ENCODE measurements around the gene EXPH5. TPM values are rescaled to one million over a fixed set of nuclear protein-coding genes. Genes with fewer than 3 reads are reported as not detected.

Gene EXPH5
- total and polyA plus RNA-seq, 2 of the 8 experiments (the other 6 are each of a cell fraction or from before 2014, with no cell fraction given): 1.1 to 11.5 TPM

GRCh38 chr11:108486828-108487227, 106.7 kb downstream of the EXPH5 start:
- Histone ChIP-seq H2AK5ac (ENCODE audit: low read depth, low read length) (no peak overlapping the region), H2BK15ac (ENCODE audit: low read length) (no peak overlapping the region), H2BK12ac (ENCODE audit: low read depth, low read length) (no peak overlapping the region), H3K9me3 (ENCODE audit: insufficient read depth in 2 of 2, low read depth in 1 of 2, low read length in 1 of 2) (no peaks in the 10 kb centered on the region), H4K5ac (ENCODE audit: insufficient read length, low read depth, low read length) (no peak overlapping the region), H3K23me2 (ENCODE audit: low read depth, low read length) (no peaks in the 10 kb centered on the region), H3K18ac (ENCODE audit: extremely low read depth, low read length) (no peak overlapping the region), H3K27ac (ENCODE audit: low read depth, low read length) (no peak overlapping the region), H3K4me2 (ENCODE audit: insufficient read depth in 1 of 2, low read depth in 2 of 2, low read length in 2 of 2) (no peak overlapping the region), H4K8ac (ENCODE audit: extremely low read depth, insufficient read depth, low read length) (no peak overlapping the region), H3K79me1 (ENCODE audit: low read depth, low read length) (no peaks in the 10 kb centered on the region), H3K9ac (replicated peaks in 1 of 4; ENCODE audit: extremely low read depth in 1 of 4, low read depth in 3 of 4, low read length in 3 of 4) (no peak overlapping the region), H3K56ac (replicated peaks; ENCODE audit: insufficient read length, low read depth, low read length) (no peak overlapping the region), H4K20me1 (replicated peaks in 1 of 2; ENCODE audit: control insufficient read depth in 1 of 2, insufficient read depth in 2 of 2, low read length in 2 of 2) (no peaks in the 10 kb centered on the region), H2BK5ac (ENCODE audit: low read depth, low read length) (no peak overlapping the region), H2BK20ac (ENCODE audit: low read length) (no peak overlapping the region), H4K91ac (replicated peaks; ENCODE audit: insufficient read length, low read length) (no peak overlapping the region), H3K79me2 (ENCODE audit: control insufficient read depth in 1 of 2, insufficient read depth in 2 of 2, low read length in 2 of 2) (no peaks in the 10 kb centered on the region), H3K36me3 (ENCODE audit: control insufficient read depth in 2 of 4, insufficient read depth in 4 of 4, low read length in 3 of 4) (peaks cover 0 to 9% (median 3%) of the 10 kb centered on the region in 4 experiments; a peak in 3 of 8 replicates), H2AFZ (ENCODE audit: low read length) (no peak overlapping the region), H3K4me3 (ENCODE audit: extremely low read depth in 1 of 4, insufficient read depth in 2 of 4, low read depth in 3 of 4, low read length in 4 of 4) (no peak overlapping the region), H3K23ac (ENCODE audit: insufficient read length) (no peak overlapping the region), H2BK120ac (replicated peaks; ENCODE audit: low read depth, low read length) (no peak overlapping the region), H3K4me1 (replicated peaks in 1 of 4; ENCODE audit: control insufficient read depth in 3 of 4, insufficient read depth in 4 of 4, low read length in 3 of 4) (no peaks in the 10 kb centered on the region), H3K27me3 (replicated peaks in 1 of 4; ENCODE audit: control insufficient read depth in 3 of 4, extremely low read depth in 1 of 4, insufficient read depth in 3 of 4, low read length in 3 of 4) (no peaks in the 10 kb centered on the region), H3K4ac (replicated peaks; ENCODE audit: insufficient read length, low read depth, low read length) (no peak overlapping the region), H3K14ac (ENCODE audit: insufficient read length) (no peak overlapping the region)
- no peak for TF ChIP-seq TEAD4 (IDR thresholded peaks at IDR 0.05; ENCODE audit: low read depth, low read length)
- FAIRE-seq: no peak
- ChIA-PET POLR2A (ENCODE audit: partially characterized antibody) (no interaction called here), CTCF (ENCODE audit: partially characterized antibody) (interaction anchor here (1.5 kb wide), 1 partner anchor 161 kb away, joined by 3 read pairs; no protein-coding TSS in a partner anchor)
- WGBS, 2 experiments (ENCODE audit: extremely low coverage in 1 of 2, insufficient coverage in 1 of 2, insufficient read length in 1 of 2, insufficient replicate concordance in 2 of 2, low coverage in 1 of 2, low lambda C conversion rate in 2 of 2, missing lambda C conversion rate in 1 of 2): 76% methylated on average over 3 of the region's 3 CpGs; no CpG with 5 or more reads in 1 of the 2 experiments
- no peak for DNase-seq (ENCODE audit: low read depth in 1 of 2, low spot score in 2 of 2)
